ENCODE data around the gene POPDC3.

GRCh38 chr6:105121981-105122380 is 57.8 kb downstream of the POPDC3 start:
- no peak for TF ChIP-seq CTCF (conservative IDR thresholded peaks at IDR 0.05)
- TF ChIP-seq ZFX (IDR thresholded peaks at IDR 0.05) = no peak
